Stimulated activated CD8-positive, alpha-beta memory T cell treated with anti-CD3 and anti-CD28 coated beads, Interleukin-7, amount 100 ng/mL, for 1 hour (primary cell): ENCODE results near the gene NTM.

Experiments used
- DNase-seq, 2 donors: peaks; one replicate each; pipeline ENCODE4 v3.0.0-alpha.2; 2020; ENCODE audit warnings: low read depth in 2 of 2

NTM gene

GRCh38 chr11:132142554-132142953, 772.1 kb downstream of the NTM start:
- no peak for DNase-seq

- no peak for DNase-seq
Observed at GRCh38 chr11:132147464-132147863, 777.0 kb downstream of the NTM start.

- no peak for DNase-seq
Observed at GRCh38 chr11:132154781-132155180, 784.4 kb downstream of the NTM start.

- no peak for DNase-seq
Observed at GRCh38 chr11:132158091-132158490, 787.7 kb downstream of the NTM start.

- DNase-seq, result no peak
Observed at GRCh38 chr11:132158696-132159095, 788.3 kb downstream of the NTM start.

GRCh38 chr11:132161403-132162078, 791.1 kb downstream of the NTM start:
- no peak for DNase-seq

- no peak for DNase-seq
Observed at GRCh38 chr11:132168344-132168981, 798.0 kb downstream of the NTM start.

- no peak for DNase-seq
Observed at GRCh38 chr11:132171031-132171430, 800.6 kb downstream of the NTM start.

GRCh38 chr11:132174362-132175255, 804.2 kb downstream of the NTM start:
- DNase-seq, result no peak

- DNase-seq, result no peak
Observed at GRCh38 chr11:132177106-132177505, 806.7 kb downstream of the NTM start.

- no peak for DNase-seq
Observed at GRCh38 chr11:132184079-132184478, 813.7 kb downstream of the NTM start.

GRCh38 chr11:132185726-132186592, 815.5 kb downstream of the NTM start:
- DNase-seq, result no peak

GRCh38 chr11:132186699-132187098, 816.3 kb downstream of the NTM start:
- no peak for DNase-seq

GRCh38 chr11:132187386-132187785, 817.0 kb downstream of the NTM start:
- no peak for DNase-seq

- no peak for DNase-seq
Observed at GRCh38 chr11:132187814-132188213, 817.4 kb downstream of the NTM start.

- DNase-seq, result no peak
Observed at GRCh38 chr11:132196928-132197327, 826.5 kb downstream of the NTM start.

GRCh38 chr11:132200353-132200936, 830.0 kb downstream of the NTM start:
- DNase-seq, result no peak

GRCh38 chr11:132202621-132203020, 832.2 kb downstream of the NTM start:
- no peak for DNase-seq

GRCh38 chr11:132205006-132205405, 834.6 kb downstream of the NTM start:
- DNase-seq, result no peak

GRCh38 chr11:132205496-132205895, 835.1 kb downstream of the NTM start:
- no peak for DNase-seq

- DNase-seq, result no peak
Observed at GRCh38 chr11:132206993-132207392, 836.6 kb downstream of the NTM start.
